Fibroblast of pulmonary artery (primary cell): Measurements from ENCODE around the gene C9orf153.
A peak's percentile ranks its signal among the peaks of the same experiment; 100 is the strongest.

Source experiments
- DNase-seq: peaks from one replicate; pipeline ENCODE4 v3.0.0-alpha.2; 2010; ENCODE audit warnings: low read depth
- H3K4me3 ChIP-seq: replicated peaks from 2 replicates; pipeline ENCODE4 v1.5.1; 2011; ENCODE audit warnings: low read depth, mild to moderate bottlenecking, control low read depth, low read length, moderate library complexity
- CTCF ChIP-seq: IDR thresholded peaks from 2 replicates; pipeline ENCODE4 v1.5.1; 2011; ENCODE audit warnings: mild to moderate bottlenecking, control low read depth, low read length, inconsistent platforms; ENCODE audit errors: missing control alignments

Gene C9orf153

DNA sequence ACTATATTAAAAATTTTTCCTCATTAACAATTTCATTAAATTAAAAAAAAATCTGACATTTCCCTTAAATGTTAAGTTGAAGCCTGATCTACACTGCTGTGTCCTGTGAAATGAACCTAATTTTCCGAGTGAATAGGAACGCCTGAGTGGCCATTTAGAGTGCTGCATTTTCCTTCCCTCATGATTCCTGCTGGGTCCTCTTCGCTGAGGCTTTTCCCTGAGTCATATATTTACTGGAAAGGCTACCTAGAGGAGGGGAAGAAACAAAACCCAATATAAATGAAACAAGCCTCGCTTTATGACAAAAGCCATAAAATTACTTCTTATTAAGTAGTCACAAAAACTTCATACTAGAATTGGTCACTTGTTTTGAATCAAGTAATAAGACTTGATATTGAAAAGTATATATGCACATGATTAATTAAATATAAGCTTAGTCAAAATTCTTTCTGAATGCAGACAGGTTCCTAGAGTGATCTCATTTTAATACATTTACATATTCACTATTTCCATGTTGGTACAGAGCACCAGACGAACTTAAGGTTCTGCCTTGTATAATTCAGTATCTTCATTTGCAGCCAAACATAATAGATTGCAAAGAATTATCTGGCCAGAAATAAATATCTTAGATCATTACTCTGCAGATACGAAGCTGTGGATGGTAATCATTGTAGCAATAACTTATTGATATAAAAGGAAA lies 29.2 kb upstream of the C9orf153 start:
- no peak for DNase-seq
- TF ChIP-seq CTCF: no peak

GRCh38 chr9:86287013-86287412 lies 27.6 kb upstream of the C9orf153 start:
- no peak overlapping the region for H3K4me3 ChIP-seq
- DNase-seq: peak; percentile 60
- TF ChIP-seq CTCF: peak; percentile 45

More for the DNA sequence above, 29.2 kb upstream of the C9orf153 start:
- H3K4me3 ChIP-seq: no peak overlapping the region

GRCh38 chr9:86286278-86286677 lies 26.8 kb upstream of the C9orf153 start:
- no peak for DNase-seq
- no peak overlapping the region for H3K4me3 ChIP-seq
- no peak for TF ChIP-seq CTCF

DNA sequence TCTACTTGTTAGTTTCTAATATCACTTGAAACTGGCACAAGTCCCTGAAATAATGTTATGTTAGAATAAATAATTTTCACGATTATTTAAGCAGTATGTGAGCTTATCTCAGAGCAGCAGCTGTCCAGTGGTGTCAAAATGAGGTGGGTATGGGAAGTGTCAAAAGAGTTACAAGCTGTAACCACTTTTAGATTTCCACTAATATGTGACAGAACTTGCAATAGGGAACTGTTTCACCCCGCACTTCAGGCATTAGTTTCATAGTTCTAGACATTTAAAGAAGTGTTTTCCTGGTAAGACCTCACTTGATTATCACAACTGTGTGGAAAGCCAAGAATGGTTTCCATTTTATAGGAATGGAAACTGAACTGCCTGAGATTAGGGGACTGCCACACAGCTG lies 25.8 kb upstream of the C9orf153 start:
- no peak overlapping the region for H3K4me3 ChIP-seq
- no peak for TF ChIP-seq CTCF
- no peak for DNase-seq

GRCh38 chr9:86282979-86283535 lies 23.6 kb upstream of the C9orf153 start:
- TF ChIP-seq CTCF: no peak
- H3K4me3 ChIP-seq: peak overlapping the region; percentile 96
- peak; percentile 79 for DNase-seq

GRCh38 chr9:86282077-86282978 lies 22.9 kb upstream of the C9orf153 start, which contains the start of gene ISCA1:
ISCA1 (minus strand) TSS chr9:86282538; CDS start chr9:86282458, 80 bp downstream.
- peak within 1 kb of the TSS; percentile 96 for H3K4me3 ChIP-seq
- no peak for TF ChIP-seq CTCF

More at GRCh38 chr9:86282077-86282978, 22.9 kb upstream of the C9orf153 start, which contains the start of gene ISCA1:
- peak; percentile 90 for DNase-seq
